Body of pancreas (tissue), 4 donors: ENCODE measurements around the gene SLC39A7.

Experiments used
- POLR2A ChIP-seq, 3 donors: fragments of 450-650 bp; IDR thresholded peaks; one replicate each; pipeline ENCODE4 v1.6.1; 2016; ENCODE audit warnings: antibody characterized with exemption in 3 of 3, mild to moderate bottlenecking in 2 of 3
- TF ChIP-seq, protein P1 (sequence below), 7 experiments: fragments of 450-650 bp in 4 of 7; fragments of 200-600 bp in 3 of 7; sonication (generic) in 3 of 7; IDR thresholded peaks; one replicate each; pipeline ENCODE4 v1.5.1; 2016 to 2019; ENCODE audit warnings: antibody characterized with exemption in 7 of 7

DNA sequence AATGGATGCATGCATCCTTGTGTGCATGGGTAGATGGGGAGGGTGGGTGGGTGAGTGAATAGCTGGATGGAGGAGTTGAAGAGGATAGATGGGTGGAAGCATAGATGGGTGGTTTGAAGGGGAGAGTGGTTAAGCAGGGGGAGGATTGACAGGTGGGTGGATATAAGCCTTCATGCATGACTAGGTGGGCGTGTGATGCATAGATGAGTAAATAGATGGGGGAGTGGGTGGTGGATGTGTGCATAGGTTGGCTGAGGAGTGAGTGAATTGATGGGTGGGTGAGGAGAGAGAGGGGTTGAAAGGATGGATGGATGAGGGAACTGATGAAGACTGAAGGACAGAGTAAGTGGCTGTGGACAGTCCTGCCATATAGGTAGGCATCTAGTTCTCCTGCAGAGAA is 12.9 kb upstream of the SLC39A7 start:
- TF ChIP-seq, protein P1, sequence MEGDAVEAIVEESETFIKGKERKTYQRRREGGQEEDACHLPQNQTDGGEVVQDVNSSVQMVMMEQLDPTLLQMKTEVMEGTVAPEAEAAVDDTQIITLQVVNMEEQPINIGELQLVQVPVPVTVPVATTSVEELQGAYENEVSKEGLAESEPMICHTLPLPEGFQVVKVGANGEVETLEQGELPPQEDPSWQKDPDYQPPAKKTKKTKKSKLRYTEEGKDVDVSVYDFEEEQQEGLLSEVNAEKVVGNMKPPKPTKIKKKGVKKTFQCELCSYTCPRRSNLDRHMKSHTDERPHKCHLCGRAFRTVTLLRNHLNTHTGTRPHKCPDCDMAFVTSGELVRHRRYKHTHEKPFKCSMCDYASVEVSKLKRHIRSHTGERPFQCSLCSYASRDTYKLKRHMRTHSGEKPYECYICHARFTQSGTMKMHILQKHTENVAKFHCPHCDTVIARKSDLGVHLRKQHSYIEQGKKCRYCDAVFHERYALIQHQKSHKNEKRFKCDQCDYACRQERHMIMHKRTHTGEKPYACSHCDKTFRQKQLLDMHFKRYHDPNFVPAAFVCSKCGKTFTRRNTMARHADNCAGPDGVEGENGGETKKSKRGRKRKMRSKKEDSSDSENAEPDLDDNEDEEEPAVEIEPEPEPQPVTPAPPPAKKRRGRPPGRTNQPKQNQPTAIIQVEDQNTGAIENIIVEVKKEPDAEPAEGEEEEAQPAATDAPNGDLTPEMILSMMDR (IDR thresholded peaks at IDR 0.05), result no peak
- TF ChIP-seq POLR2A (IDR thresholded peaks at IDR 0.05), result no peak
